HG03457 (cell line): ENCODE results near the gene CELF2.

ENCODE experiments used
- ATAC-seq: cut with Tn5 transposase; IDR thresholded peaks from one replicate; pipeline ENCODE4 v1.9.1; 2021; ENCODE audit warnings: moderate number of reproducible peaks; ENCODE audit not compliant: unreplicated experiment

Gene CELF2

GRCh38 chr10:11003679-11004078, 14.0 kb upstream of the CELF2 start:
- ATAC-seq: no peak

- no peak for ATAC-seq
Measured at GRCh38 chr10:11004144-11005077, 13.3 kb upstream of the CELF2 start.

- ATAC-seq: no peak
Measured at GRCh38 chr10:11005725-11006427, 11.8 kb upstream of the CELF2 start.

GRCh38 chr10:11006428-11006825, 11.2 kb upstream of the CELF2 start:
- ATAC-seq: no peak

- ATAC-seq: no peak
Measured at GRCh38 chr10:11007476-11008020, 10.1 kb upstream of the CELF2 start.

- no peak for ATAC-seq
Measured at GRCh38 chr10:11009471-11010308, 8.0 kb upstream of the CELF2 start.

- no peak for ATAC-seq
Measured at GRCh38 chr10:11010582-11010981, 7.1 kb upstream of the CELF2 start.

- no peak for ATAC-seq
Measured at GRCh38 chr10:11011436-11011835, 6.2 kb upstream of the CELF2 start.

- no peak for ATAC-seq
Measured at GRCh38 chr10:11011984-11012383, 5.7 kb upstream of the CELF2 start.

- ATAC-seq: no peak
Measured at GRCh38 chr10:11012421-11013295, 5.0 kb upstream of the CELF2 start.

GRCh38 chr10:11013836-11014235, 3.8 kb upstream of the CELF2 start:
- no peak for ATAC-seq

GRCh38 chr10:11014671-11015445, 2.8 kb upstream of the CELF2 start:
- no peak for ATAC-seq

- ATAC-seq: no peak
Measured at GRCh38 chr10:11015446-11015934, 2.2 kb upstream of the CELF2 start.

- ATAC-seq: no peak
Measured at GRCh38 chr10:11017000-11017569, 587 bp upstream of the CELF2 start.

- ATAC-seq: no peak
Measured at GRCh38 chr10:11018432-11018841, 765 bp downstream of the CELF2 start.

GRCh38 chr10:11018855-11019631, 1.4 kb downstream of the CELF2 start:
- no peak for ATAC-seq

- ATAC-seq: no peak
Measured at GRCh38 chr10:11019724-11020547, 2.3 kb downstream of the CELF2 start.
